Activated CD4-positive, alpha-beta T cell treated with anti-CD3 and anti-CD28 coated beads, Interleukin-2, amount 10 ng/mL, durations not matched to agents 24 days and 14 days (primary cell): Measurements from ENCODE around the gene SAMHD1. TPM values are rescaled to one million over a fixed set of nuclear protein-coding genes. Genes with fewer than 3 reads are reported as not detected.
"Not testable (repeated sequence)": the region's sequence is repeated elsewhere in the genome, so short reads cannot be mapped to it uniquely, and the experiment has no call there.

Experiments
- DNase-seq: peaks from one replicate; pipeline ENCODE4 v3.0.0; 2022
- H3K27ac Mint-ChIP-seq: one replicate; pipeline ENCODE4 v1.8.0; 2022; ENCODE audit warnings: mild to moderate bottlenecking, mixed read lengths
- H3K27me3 Mint-ChIP-seq: one replicate; pipeline ENCODE4 v1.8.0; 2022; ENCODE audit warnings: mixed read lengths
- H3K36me3 Mint-ChIP-seq: one replicate; pipeline ENCODE4 v1.8.0; 2022; ENCODE audit warnings: low read depth, mild to moderate bottlenecking, mixed read lengths
- H3K4me1 Mint-ChIP-seq: one replicate; pipeline ENCODE4 v1.8.0; 2021; ENCODE audit warnings: mixed read lengths
- H3K4me3 Mint-ChIP-seq: one replicate; pipeline ENCODE4 v1.8.0; 2022; ENCODE audit warnings: mild to moderate bottlenecking, moderate library complexity, mixed read lengths
- H3K9me3 Mint-ChIP-seq: one replicate; pipeline ENCODE4 v1.8.0; 2021; ENCODE audit warnings: mixed read lengths
- intact Hi-C: fragments of 100-400 bp; cut with micrococcal nuclease; formaldehyde crosslinking; loops from one replicate; pipeline ENCODE4 v1.15.1; 2023
- total RNA-seq: library from RNA; stranded (reverse); gene quantifications from 2 replicates; pipeline ENCODE4 v1.2.3, GENCODE V29; 2022

SAMHD1 gene
- total RNA-seq, 1 donor from 2014 or later: 51.6 TPM

DNA sequence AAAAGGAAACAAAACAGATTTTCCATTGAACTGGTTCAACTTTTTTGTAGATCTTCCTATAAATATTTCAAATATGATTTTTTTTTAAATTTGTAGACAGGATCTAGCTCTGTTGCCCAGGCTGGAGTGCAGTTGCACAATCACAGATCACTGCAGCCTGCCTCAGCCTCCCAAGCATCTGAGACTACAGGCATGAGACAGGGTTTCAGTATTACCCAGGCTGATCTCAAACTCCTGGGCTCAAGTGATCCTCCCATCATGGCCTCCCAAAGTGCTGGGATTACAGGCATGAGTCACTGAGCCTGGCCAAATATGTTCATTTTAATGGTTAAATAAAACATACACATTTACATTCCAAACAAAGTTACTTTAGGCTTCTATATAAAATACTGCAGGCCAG, 33.6 kb downstream of the SAMHD1 start:
- no peaks in the 10 kb centered on the region for H3K9me3 Mint-ChIP-seq
- intact Hi-C loops: no loop called here
- H3K4me3 Mint-ChIP-seq: no peak overlapping the region
- DNase-seq: no peak
- peaks cover 34% of the 10 kb centered on the region for H3K36me3 Mint-ChIP-seq
- H3K4me1 Mint-ChIP-seq: peaks cover 2% of the 10 kb centered on the region
- H3K27me3 Mint-ChIP-seq: no peaks in the 10 kb centered on the region
- no peak overlapping the region for H3K27ac Mint-ChIP-seq

DNA sequence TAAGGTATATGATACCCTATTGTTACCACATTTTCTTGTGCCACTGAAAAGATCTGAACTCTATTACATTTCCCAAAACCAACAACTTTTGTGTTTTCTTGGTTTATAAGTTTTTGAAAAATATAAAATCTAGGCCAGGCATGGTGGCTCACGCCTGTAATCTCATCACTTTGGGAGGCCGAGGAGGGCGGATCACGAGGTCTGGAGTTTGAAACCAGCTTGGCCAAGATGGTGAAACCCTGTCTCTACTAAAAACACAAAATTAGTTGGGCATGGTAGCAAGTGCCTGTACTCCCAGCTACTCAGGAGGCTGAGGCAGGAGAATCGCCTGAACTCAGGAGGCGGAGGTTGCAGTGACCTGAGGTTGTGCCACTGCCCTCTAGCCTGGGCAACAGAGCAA, 34.3 kb downstream of the SAMHD1 start:
- H3K9me3 Mint-ChIP-seq: no peaks in the 10 kb centered on the region
- H3K27ac Mint-ChIP-seq: no peak overlapping the region
- H3K36me3 Mint-ChIP-seq: peaks cover 38% of the 10 kb centered on the region
- no peaks in the 10 kb centered on the region for H3K27me3 Mint-ChIP-seq
- H3K4me3 Mint-ChIP-seq: no peak overlapping the region
- intact Hi-C loops: no loop called here
- H3K4me1 Mint-ChIP-seq: peaks cover 2% of the 10 kb centered on the region
- no peak for DNase-seq

- H3K36me3 Mint-ChIP-seq: peaks cover 46% of the 10 kb centered on the region
- no peak for DNase-seq
- intact Hi-C loops: no loop called here
- H3K4me3 Mint-ChIP-seq: no peak overlapping the region
- H3K4me1 Mint-ChIP-seq: peaks cover 2% of the 10 kb centered on the region
- H3K9me3 Mint-ChIP-seq: no peaks in the 10 kb centered on the region
- H3K27ac Mint-ChIP-seq: no peak overlapping the region
- no peaks in the 10 kb centered on the region for H3K27me3 Mint-ChIP-seq
Measured at GRCh38 chr20:36916199-36916598, 35.3 kb downstream of the SAMHD1 start.

DNA sequence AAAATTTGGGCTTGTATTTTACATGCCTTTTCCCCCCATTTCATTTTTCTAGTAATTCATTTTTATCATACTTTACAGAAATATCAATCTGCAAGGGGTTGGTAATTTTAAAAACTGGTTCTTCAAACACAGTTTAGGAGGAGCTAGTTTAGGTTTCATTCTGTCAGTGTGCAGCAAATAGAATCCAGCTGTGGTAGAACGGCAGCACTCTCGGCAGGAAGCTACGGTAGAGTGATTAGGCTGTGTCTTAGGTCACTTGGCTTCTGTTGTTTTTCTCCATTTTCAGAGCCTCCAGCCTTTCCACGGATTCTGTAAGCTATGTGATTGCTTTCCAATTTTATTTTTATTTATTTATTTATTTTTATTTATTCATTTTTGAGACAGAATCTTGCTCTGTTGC, 42.9 kb downstream of the SAMHD1 start:
- no peaks in the 10 kb centered on the region for H3K9me3 Mint-ChIP-seq
- peaks cover 9% of the 10 kb centered on the region for H3K4me1 Mint-ChIP-seq
- H3K27me3 Mint-ChIP-seq: no peaks in the 10 kb centered on the region
- no peak for DNase-seq
- peaks cover 47% of the 10 kb centered on the region for H3K36me3 Mint-ChIP-seq
- no peak overlapping the region for H3K4me3 Mint-ChIP-seq
- intact Hi-C loops: no loop called here
- no peak overlapping the region for H3K27ac Mint-ChIP-seq

DNA sequence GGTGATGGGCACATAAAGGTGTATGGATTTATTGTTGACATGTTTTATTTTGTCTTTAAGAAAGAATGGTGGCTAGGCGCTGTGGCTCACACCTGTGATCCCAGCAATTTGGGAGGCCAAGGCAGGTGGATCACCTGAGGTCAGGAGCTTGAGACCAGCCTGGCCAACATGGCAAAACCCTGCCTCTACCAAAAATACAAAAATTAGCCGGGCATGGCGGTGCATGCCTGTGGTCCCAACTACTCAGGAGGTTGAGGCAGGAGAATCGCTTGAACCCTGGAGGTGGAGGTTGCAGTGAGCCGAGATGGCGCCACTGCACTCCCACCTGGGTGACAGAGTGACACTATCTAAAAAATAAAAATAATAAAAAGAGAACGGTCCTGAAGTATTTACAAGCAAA, 45.4 kb downstream of the SAMHD1 start:
- Mint-ChIP-seq H3K36me3 (peaks cover 46% of the 10 kb centered on the region), H3K4me1 (peaks cover 11% of the 10 kb centered on the region)
- H3K9me3 Mint-ChIP-seq, intact Hi-C loops, H3K4me3 Mint-ChIP-seq, DNase-seq, H3K27me3 Mint-ChIP-seq, H3K27ac Mint-ChIP-seq: not testable (repeated sequence)

- intact Hi-C loops, H3K4me3 Mint-ChIP-seq, DNase-seq, H3K27me3 Mint-ChIP-seq, H3K9me3 Mint-ChIP-seq, H3K27ac Mint-ChIP-seq: not testable (repeated sequence)
- peaks cover 48% of the 10 kb centered on the region for H3K36me3 Mint-ChIP-seq
- H3K4me1 Mint-ChIP-seq: peaks cover 11% of the 10 kb centered on the region
Measured at GRCh38 chr20:36905566-36905965, 45.9 kb downstream of the SAMHD1 start.

DNA sequence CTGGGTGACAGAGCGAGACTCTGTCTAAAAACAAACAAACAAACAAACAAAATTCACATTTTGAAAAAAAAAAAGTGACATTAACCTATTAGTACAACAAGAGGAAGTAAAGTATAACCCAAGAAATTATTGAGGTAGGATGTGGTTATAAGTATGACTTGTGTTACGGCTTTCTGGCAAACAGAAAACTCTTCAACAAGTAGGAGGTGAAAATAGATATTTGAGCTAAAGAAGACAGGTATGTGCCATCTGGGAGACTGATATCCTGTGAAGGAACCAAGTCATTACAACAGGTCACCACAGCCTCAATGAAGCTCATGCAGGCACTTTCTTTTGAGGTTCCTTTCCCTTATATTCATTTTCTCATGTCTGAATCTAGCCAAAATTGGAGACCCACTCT, 46.8 kb downstream of the SAMHD1 start:
- DNase-seq: no peak
- Mint-ChIP-seq H3K27ac (peak overlapping the region; percentile 62), H3K4me3 (peak overlapping the region; percentile 26), H3K9me3 (no peaks in the 10 kb centered on the region), H3K4me1 (peaks cover 11% of the 10 kb centered on the region), H3K36me3 (peaks cover 48% of the 10 kb centered on the region), H3K27me3 (no peaks in the 10 kb centered on the region)
- intact Hi-C loops: no loop called here

- no peak for DNase-seq
- Mint-ChIP-seq H3K4me3 (no peak overlapping the region), H3K36me3 (peaks cover 56% of the 10 kb centered on the region), H3K4me1 (peaks cover 9% of the 10 kb centered on the region), H3K9me3 (no peaks in the 10 kb centered on the region), H3K27ac (peak overlapping the region; percentile 76), H3K27me3 (no peaks in the 10 kb centered on the region)
- intact Hi-C loops: no loop called here
Measured at GRCh38 chr20:36895036-36895435, 56.5 kb downstream of the SAMHD1 start.

DNA sequence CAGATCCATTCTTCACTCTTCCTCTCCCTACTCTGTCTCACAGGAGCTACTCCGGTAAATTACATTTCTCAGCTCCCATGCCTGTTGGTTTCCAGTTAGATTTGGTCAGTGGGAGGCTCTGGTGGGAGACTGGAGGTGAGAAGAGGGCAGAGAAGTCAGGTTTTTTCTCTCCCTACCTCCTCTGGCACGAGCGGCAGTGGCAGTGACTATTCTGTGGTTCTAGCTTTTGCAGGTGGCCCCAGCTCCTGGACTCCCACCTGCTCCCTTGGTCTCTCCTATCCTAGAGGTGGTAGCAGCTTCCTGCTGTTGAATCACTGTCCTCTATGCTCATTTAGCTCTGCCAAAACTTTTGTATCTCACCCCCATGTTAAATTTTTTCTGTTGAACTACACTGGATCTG, 57.7 kb downstream of the SAMHD1 start:
- DNase-seq: no peak
- Mint-ChIP-seq H3K9me3 (no peaks in the 10 kb centered on the region), H3K27ac (no peak overlapping the region), H3K27me3 (no peaks in the 10 kb centered on the region), H3K4me3 (no peak overlapping the region), H3K36me3 (peaks cover 51% of the 10 kb centered on the region), H3K4me1 (peaks cover 7% of the 10 kb centered on the region)
- intact Hi-C loops: no loop called here

- no peaks in the 10 kb centered on the region for H3K27me3 Mint-ChIP-seq
- intact Hi-C loops: no loop called here
- no peak for DNase-seq
- no peak overlapping the region for H3K4me3 Mint-ChIP-seq
- no peak overlapping the region for H3K27ac Mint-ChIP-seq
- peaks cover 36% of the 10 kb centered on the region for H3K36me3 Mint-ChIP-seq
- H3K9me3 Mint-ChIP-seq: no peaks in the 10 kb centered on the region
- peaks cover 13% of the 10 kb centered on the region for H3K4me1 Mint-ChIP-seq
Measured at GRCh38 chr20:36891211-36891610, 60.3 kb downstream of the SAMHD1 start.

- Mint-ChIP-seq H3K27me3 (no peaks in the 10 kb centered on the region), H3K4me3 (no peak overlapping the region), H3K27ac (no peak overlapping the region), H3K9me3 (no peaks in the 10 kb centered on the region), H3K4me1 (peaks cover 13% of the 10 kb centered on the region), H3K36me3 (peaks cover 34% of the 10 kb centered on the region)
- intact Hi-C loops: no loop called here
- no peak for DNase-seq
Measured at GRCh38 chr20:36890586-36890985, 60.9 kb downstream of the SAMHD1 start.

DNA sequence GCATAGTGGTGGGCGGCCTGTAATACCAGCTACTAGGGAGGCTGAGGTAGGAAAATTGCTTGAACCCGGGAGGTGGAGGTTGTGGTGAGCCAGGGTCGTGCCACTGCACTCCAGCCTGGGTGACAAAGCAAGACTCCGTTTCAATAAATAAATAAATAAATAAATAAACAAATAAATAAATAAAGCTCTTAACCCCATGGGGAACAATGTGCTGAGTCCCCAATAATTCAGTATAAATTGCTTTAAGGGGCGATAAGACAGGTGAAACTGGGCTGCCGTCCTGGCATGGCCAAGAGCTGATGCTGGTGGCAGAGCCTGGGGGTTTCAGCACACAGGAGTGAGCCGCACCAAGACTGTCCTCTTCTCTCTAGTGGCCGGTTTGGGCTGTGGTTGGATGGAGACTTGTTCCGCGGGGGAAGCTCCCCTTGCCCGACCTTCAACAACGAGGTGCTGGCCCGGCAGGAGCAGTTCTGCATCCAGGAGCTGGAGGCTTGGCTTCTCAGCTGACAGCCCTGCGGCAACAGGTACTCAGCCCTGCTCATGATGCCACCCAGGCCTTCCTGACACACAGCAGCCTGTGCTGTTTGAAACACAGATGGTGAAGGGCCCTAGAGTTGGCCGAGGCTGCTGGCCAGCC, 62.5 kb downstream of the SAMHD1 start:
- Mint-ChIP-seq H3K27me3 (no peaks in the 10 kb centered on the region), H3K9me3 (no peaks in the 10 kb centered on the region), H3K36me3 (peaks cover 27% of the 10 kb centered on the region), H3K27ac (no peak overlapping the region), H3K4me1 (peaks cover 8% of the 10 kb centered on the region), H3K4me3 (no peak overlapping the region)
- DNase-seq: no peak
- intact Hi-C loops: no loop called here

DNA sequence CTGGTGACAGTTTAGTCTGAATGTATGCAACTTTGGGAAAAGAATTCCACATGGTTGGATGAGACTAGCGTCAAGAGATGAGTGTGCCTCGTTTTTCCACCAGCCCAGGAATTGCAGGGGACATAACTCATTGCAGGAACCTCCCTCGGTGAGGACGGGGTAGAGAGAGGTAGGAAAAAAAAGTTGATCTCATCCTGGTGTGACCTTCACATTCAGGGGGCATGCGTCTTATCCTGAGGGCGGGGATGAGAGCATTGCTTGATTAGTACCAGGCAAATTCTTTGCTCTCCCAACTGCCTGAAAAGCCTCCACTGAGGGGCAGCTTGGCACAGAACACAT, 63.8 kb downstream of the SAMHD1 start:
- no peaks in the 10 kb centered on the region for H3K9me3 Mint-ChIP-seq
- intact Hi-C loops: loop anchor here (1.0 kb wide), 1 partner anchor 51 kb away; no protein-coding TSS in a partner anchor
- no peak overlapping the region for H3K4me3 Mint-ChIP-seq
- no peak for DNase-seq
- H3K27me3 Mint-ChIP-seq: no peaks in the 10 kb centered on the region
- H3K27ac Mint-ChIP-seq: no peak overlapping the region
- H3K36me3 Mint-ChIP-seq: peaks cover 17% of the 10 kb centered on the region
- peaks cover 8% of the 10 kb centered on the region for H3K4me1 Mint-ChIP-seq

DNA sequence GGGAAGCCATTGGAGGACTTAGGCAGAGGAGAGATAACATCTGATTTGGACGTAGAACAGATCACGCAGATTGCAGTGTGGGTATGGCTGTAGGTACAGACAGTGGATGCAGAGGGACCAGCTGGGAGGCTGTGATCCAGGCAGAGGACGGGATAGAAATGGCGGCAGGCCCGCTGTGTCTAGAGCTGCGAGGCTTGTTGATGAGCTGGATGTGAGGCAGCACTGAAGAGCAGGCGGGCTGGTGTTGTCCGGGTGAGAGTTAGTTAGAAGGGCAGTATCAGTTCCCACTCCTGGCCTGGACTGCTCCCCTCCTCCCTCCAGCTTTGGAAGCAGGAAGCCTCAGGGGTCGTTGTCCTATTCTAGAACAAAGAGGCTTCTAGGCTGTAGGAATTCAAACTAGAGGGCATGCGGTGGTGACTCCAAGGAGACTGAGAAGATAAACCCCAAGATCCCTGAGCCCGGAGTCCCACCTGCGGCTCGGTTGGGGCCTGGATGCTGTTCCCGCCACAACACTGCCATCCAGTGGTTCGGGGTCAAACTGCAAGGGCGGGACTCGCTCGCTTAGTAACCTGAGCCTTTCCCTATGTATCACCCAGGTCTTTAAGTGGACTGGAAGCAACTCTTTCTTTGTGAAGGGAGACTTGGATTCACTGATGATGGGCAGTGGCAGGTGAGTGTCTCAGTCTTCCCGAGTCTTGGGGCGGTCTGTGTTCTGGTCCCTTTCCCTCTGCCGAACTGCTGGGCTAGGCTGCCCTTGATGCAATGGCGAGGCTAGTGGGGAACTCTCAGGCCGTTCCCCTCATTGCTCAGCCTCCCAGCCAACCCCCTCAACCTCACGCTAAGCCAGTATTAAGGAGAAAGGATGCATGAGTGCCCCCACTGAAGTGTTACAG, 64.4 kb downstream of the SAMHD1 start:
- no peak overlapping the region for H3K4me3 Mint-ChIP-seq
- peak overlapping the region; percentile 70 for H3K27ac Mint-ChIP-seq
- no peaks in the 10 kb centered on the region for H3K27me3 Mint-ChIP-seq
- H3K9me3 Mint-ChIP-seq: no peaks in the 10 kb centered on the region
- DNase-seq: peak; percentile 94
- peaks cover 8% of the 10 kb centered on the region for H3K4me1 Mint-ChIP-seq
- intact Hi-C loops: loop anchor here (1.0 kb wide), 1 partner anchor 51 kb away; no protein-coding TSS in a partner anchor
- peaks cover 13% of the 10 kb centered on the region for H3K36me3 Mint-ChIP-seq
